Activated naive CD8-positive, alpha-beta T cell treated with anti-CD3 and anti-CD28 coated beads, Interleukin-2, amount 50 U/mL, for 16 hours (primary cell): ENCODE results near the gene SSTR1.

ENCODE experiments used
- DNase-seq: peaks from one replicate; pipeline ENCODE4 v3.0.0-alpha.2; 2020; ENCODE audit warnings: low read depth, low spot score

SSTR1 gene

GRCh38 chr14:38238332-38238731 lies 30.6 kb downstream of the SSTR1 start:
- no peak for DNase-seq

- DNase-seq: no peak
These were observed 31.2 kb downstream of the SSTR1 start for GRCh38 chr14:38238878-38239277.

- no peak for DNase-seq
These were observed 36.1 kb downstream of the SSTR1 start for GRCh38 chr14:38243696-38244240.

- no peak for DNase-seq
These were observed 40.8 kb downstream of the SSTR1 start for GRCh38 chr14:38248321-38249028.

GRCh38 chr14:38250331-38250730 lies 42.6 kb downstream of the SSTR1 start:
- no peak for DNase-seq

GRCh38 chr14:38252066-38252710 lies 44.5 kb downstream of the SSTR1 start:
- DNase-seq: no peak

- no peak for DNase-seq
These were observed 46.0 kb downstream of the SSTR1 start for GRCh38 chr14:38253676-38254075.

- no peak for DNase-seq
These were observed 47.1 kb downstream of the SSTR1 start for GRCh38 chr14:38254571-38255407.

GRCh38 chr14:38255408-38255672 lies 47.6 kb downstream of the SSTR1 start:
- no peak for DNase-seq

GRCh38 chr14:38255673-38256532 lies 48.2 kb downstream of the SSTR1 start, which contains the start of gene CLEC14A:
CLEC14A (minus strand) TSS chr14:38256093; CDS start chr14:38256022, 71 bp downstream.
- no peak for DNase-seq

GRCh38 chr14:38256533-38256840 lies 48.8 kb downstream of the SSTR1 start:
- DNase-seq: no peak

GRCh38 chr14:38257507-38257906 lies 49.8 kb downstream of the SSTR1 start:
- DNase-seq: no peak

- DNase-seq: no peak
These were observed 53.9 kb downstream of the SSTR1 start for GRCh38 chr14:38261620-38262019.
